CD4-positive, alpha-beta T cell (primary cell): Measurements from ENCODE around the gene CETN3. TPM values are rescaled to one million over a fixed set of nuclear protein-coding genes. Genes with fewer than 3 reads are reported as not detected.
"Not testable (repeated sequence)": the region's sequence is repeated elsewhere in the genome, so short reads cannot be mapped to it uniquely, and the experiment has no call there.

Experiments used
- ATAC-seq: fragments of 200-7000 bp; cut with Tn5 transposase; one replicate; pipeline ENCODE4 v1.10.0; 2022; ENCODE audit warnings: mild to moderate bottlenecking; ENCODE audit not compliant: poor library complexity
- CTCF ChIA-PET: fragments of 350-600 bp; sonication (Branson Sonifier 250); formaldehyde crosslinking; loops from one replicate; lab custom pipeline; 2021; ENCODE audit warnings: antibody characterized with exemption, inconsistent platforms; lab: Charles Lee
- POLR2A ChIA-PET: fragments of 350-600 bp; sonication (Branson Sonifier 250); formaldehyde crosslinking; loops from one replicate; lab custom pipeline; 2021; ENCODE audit warnings: antibody characterized with exemption, inconsistent platforms; lab: Charles Lee
- DNase-seq, 14 experiments: peaks; one replicate each; pipeline ENCODE4 v3.0.0-alpha.2; 2013 to 2020; ENCODE audit warnings: mixed read lengths in 2 of 14
- H3K27ac ChIP-seq, 2 donors: one replicate each; pipeline versions ENCODE4 v1.5.1 to v1.7.0; 2013; ENCODE audit warnings: low read length in 2 of 2, low read depth in 1 of 2, mild to moderate bottlenecking in 1 of 2
- H3K27me3 ChIP-seq, 2 experiments: 1 replicate in 1 of 2; 2 replicates in 1 of 2; pipeline versions ENCODE4 v1.6.1 to v1.7.0; 2013; ENCODE audit warnings: low read length in 2 of 2, control low read depth in 1 of 2, mild to moderate bottlenecking in 1 of 2, moderate library complexity in 1 of 2; ENCODE audit not compliant: insufficient read depth in 2 of 2, control insufficient read depth in 1 of 2
- H3K36me3 ChIP-seq: one replicate; pipeline ENCODE4 v1.6.1; 2013; ENCODE audit warnings: low read length, control low read depth; ENCODE audit not compliant: insufficient read depth
- H3K4me1 ChIP-seq: one replicate; pipeline ENCODE4 v1.6.1; 2013; ENCODE audit warnings: low read length, control low read depth; ENCODE audit not compliant: insufficient read depth
- H3K4me3 ChIP-seq: one replicate; pipeline ENCODE4 v1.5.1; 2013; ENCODE audit warnings: mild to moderate bottlenecking, low read length, moderate library complexity
- H3K9me3 ChIP-seq, 2 experiments: 1 replicate in 1 of 2; 2 replicates in 1 of 2; pipeline versions ENCODE4 v1.6.1 to v1.7.0; 2013; ENCODE audit warnings: low read length in 2 of 2, mild to moderate bottlenecking in 2 of 2, control low read depth in 1 of 2, moderate library complexity in 1 of 2; ENCODE audit not compliant: control insufficient read depth in 1 of 2, insufficient read depth in 1 of 2
- H3K27ac Mint-ChIP-seq: one replicate; pipeline ENCODE4 v1.8.0; 2020; ENCODE audit warnings: mixed read lengths
- H3K27me3 Mint-ChIP-seq: one replicate; pipeline ENCODE4 v1.8.0; 2021; ENCODE audit warnings: mixed read lengths
- H3K36me3 Mint-ChIP-seq: one replicate; pipeline ENCODE4 v1.8.0; 2021; ENCODE audit warnings: low read depth, mixed read lengths
- H3K4me1 Mint-ChIP-seq: one replicate; pipeline ENCODE4 v1.8.0; 2021; ENCODE audit warnings: low read depth, mixed read lengths
- H3K4me3 Mint-ChIP-seq: one replicate; pipeline ENCODE4 v1.8.0; 2020; ENCODE audit warnings: mild to moderate bottlenecking, mixed read lengths
- H3K9me3 Mint-ChIP-seq: one replicate; pipeline ENCODE4 v1.8.0; 2020; ENCODE audit warnings: mixed read lengths
- intact Hi-C, 2 experiments: fragments of 100-400 bp; cut with DNase I in 1 of 2; cut with micrococcal nuclease in 1 of 2; formaldehyde crosslinking; loops; one replicate each; pipeline versions ENCODE4 v1.15.1 to v1.9.0; 2023 to 2025; cut with DNase I, micrococcal nuclease
- total RNA-seq, 174 experiments: library from RNA in 2 of 174; stranded (reverse) in 2 of 174; gene quantifications; one replicate each; pipeline ENCODE4 v1.2.3 and lab custom pipeline; 2021 to 2026
- TF ChIP-seq, protein P1 (sequence below): fragments of 200-600 bp; IDR thresholded peaks from one replicate; pipeline ENCODE4 v1.8.0; 2022; ENCODE audit warnings: antibody characterized with exemption, mild to moderate bottlenecking

Gene CETN3
- total RNA-seq, 2 experiments from 2014 or later, result 3.2 to 4.9 TPM

DNA sequence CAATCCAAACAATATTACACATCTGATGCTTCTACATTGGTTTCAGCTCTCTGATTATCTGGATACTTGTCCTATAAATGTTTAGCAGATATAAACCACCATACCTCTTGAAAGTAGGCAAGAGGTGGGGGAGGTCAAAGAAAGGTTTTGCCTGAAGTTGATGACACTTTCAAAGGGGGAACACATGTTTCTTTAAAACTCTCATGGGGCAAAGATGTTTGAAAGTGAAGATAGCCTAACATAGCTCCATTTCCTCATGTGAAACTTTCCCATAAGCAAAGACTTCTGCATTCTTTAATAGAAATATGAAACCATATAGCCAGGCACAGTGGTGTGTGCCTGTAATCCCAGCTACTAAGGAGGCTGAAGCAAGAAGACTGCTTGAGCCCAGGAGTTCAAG is 62.1 kb downstream of the CETN3 start:
- DNase-seq (no peak), ATAC-seq (no peak)
- TF ChIP-seq, protein P1, sequence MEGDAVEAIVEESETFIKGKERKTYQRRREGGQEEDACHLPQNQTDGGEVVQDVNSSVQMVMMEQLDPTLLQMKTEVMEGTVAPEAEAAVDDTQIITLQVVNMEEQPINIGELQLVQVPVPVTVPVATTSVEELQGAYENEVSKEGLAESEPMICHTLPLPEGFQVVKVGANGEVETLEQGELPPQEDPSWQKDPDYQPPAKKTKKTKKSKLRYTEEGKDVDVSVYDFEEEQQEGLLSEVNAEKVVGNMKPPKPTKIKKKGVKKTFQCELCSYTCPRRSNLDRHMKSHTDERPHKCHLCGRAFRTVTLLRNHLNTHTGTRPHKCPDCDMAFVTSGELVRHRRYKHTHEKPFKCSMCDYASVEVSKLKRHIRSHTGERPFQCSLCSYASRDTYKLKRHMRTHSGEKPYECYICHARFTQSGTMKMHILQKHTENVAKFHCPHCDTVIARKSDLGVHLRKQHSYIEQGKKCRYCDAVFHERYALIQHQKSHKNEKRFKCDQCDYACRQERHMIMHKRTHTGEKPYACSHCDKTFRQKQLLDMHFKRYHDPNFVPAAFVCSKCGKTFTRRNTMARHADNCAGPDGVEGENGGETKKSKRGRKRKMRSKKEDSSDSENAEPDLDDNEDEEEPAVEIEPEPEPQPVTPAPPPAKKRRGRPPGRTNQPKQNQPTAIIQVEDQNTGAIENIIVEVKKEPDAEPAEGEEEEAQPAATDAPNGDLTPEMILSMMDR, result no peak
- ChIA-PET CTCF (no interaction called here), POLR2A (no interaction called here)
- H3K27me3 ChIP-seq, result no peaks in the 10 kb centered on the region
- H3K27ac ChIP-seq, result no peak overlapping the region
- no peaks in the 10 kb centered on the region for H3K36me3 Mint-ChIP-seq
- H3K27ac Mint-ChIP-seq, result no peak overlapping the region
- no peaks in the 10 kb centered on the region for H3K9me3 ChIP-seq
- H3K4me1 ChIP-seq, result no peaks in the 10 kb centered on the region
- intact Hi-C loops, result no loop called here
- H3K9me3 Mint-ChIP-seq, result no peaks in the 10 kb centered on the region
- H3K4me3 Mint-ChIP-seq, result no peak overlapping the region
- H3K27me3 Mint-ChIP-seq, result peaks cover 47% of the 10 kb centered on the region
- no peak overlapping the region for H3K4me3 ChIP-seq
- H3K4me1 Mint-ChIP-seq, result no peaks in the 10 kb centered on the region
- no peaks in the 10 kb centered on the region for H3K36me3 ChIP-seq

DNA sequence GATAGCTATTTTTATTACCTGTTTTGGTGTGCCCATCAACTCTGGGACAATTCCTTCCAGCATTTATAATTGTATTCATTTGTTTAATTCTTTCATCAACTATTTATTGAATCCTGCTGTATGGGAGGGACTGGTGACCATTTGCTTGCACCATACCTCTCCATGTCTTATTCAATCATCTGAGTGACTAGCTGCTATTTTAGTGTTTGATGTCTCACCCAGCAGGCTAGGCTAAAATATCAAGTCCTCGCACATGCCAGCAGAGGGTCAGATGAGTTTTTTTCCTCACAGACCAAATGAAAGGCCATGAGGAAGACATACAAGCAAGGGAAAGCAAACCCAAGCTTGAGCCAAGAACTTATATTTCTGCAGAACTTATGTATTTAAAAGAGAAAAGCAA is 63.9 kb downstream of the CETN3 start:
- no peak overlapping the region for H3K27ac ChIP-seq
- no peaks in the 10 kb centered on the region for H3K36me3 Mint-ChIP-seq
- CTCF ChIA-PET, result interaction anchor here (0.8 kb wide), 1 partner anchor 10 kb away, joined by 3 read pairs; no protein-coding TSS in a partner anchor
- POLR2A ChIA-PET, result no interaction called here
- ATAC-seq, result no peak
- H3K36me3 ChIP-seq, result no peaks in the 10 kb centered on the region
- H3K4me1 ChIP-seq, result no peaks in the 10 kb centered on the region
- no peaks in the 10 kb centered on the region for H3K9me3 Mint-ChIP-seq
- intact Hi-C loops, result no loop called here
- no peaks in the 10 kb centered on the region for H3K27me3 ChIP-seq
- H3K4me1 Mint-ChIP-seq, result no peaks in the 10 kb centered on the region
- H3K27me3 Mint-ChIP-seq, result peaks cover 33% of the 10 kb centered on the region
- no peak for DNase-seq
- no peaks in the 10 kb centered on the region for H3K9me3 ChIP-seq
- H3K4me3 ChIP-seq, result no peak overlapping the region
- TF ChIP-seq, protein P1, result no peak
- H3K27ac Mint-ChIP-seq, result no peak overlapping the region
- no peak overlapping the region for H3K4me3 Mint-ChIP-seq

DNA sequence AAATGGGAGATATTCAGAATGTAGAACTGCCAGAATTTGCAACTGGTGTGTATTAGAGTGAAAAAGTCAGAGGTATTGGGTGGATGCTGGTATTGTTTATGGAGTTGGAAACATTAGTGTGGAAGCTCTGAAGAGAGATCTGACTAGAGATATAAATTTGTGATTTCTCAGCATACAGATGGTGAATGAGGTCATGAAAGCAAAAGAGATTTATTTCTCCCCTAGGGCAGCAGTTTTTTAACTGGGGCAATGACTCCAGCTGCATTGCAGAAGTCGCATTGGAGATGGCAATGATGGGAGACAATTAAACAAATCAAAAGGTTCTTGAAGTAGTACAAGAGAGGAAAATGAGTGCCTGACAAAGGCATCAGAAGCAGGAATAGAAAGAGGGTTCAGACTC is 64.9 kb downstream of the CETN3 start:
- no peaks in the 10 kb centered on the region for H3K9me3 Mint-ChIP-seq
- H3K4me1 Mint-ChIP-seq, result no peaks in the 10 kb centered on the region
- H3K4me3 Mint-ChIP-seq, result no peak overlapping the region
- Histone ChIP-seq H3K27ac (no peak overlapping the region), H3K4me1 (no peaks in the 10 kb centered on the region), H3K27me3 (no peaks in the 10 kb centered on the region), H3K4me3 (no peak overlapping the region), H3K36me3 (no peaks in the 10 kb centered on the region), H3K9me3 (no peaks in the 10 kb centered on the region)
- peaks cover 27% of the 10 kb centered on the region for H3K27me3 Mint-ChIP-seq
- ChIA-PET POLR2A (no interaction called here), CTCF (no interaction called here)
- H3K27ac Mint-ChIP-seq, result no peak overlapping the region
- H3K36me3 Mint-ChIP-seq, result no peaks in the 10 kb centered on the region
- DNase-seq (no peak), ATAC-seq (no peak)
- intact Hi-C loops, result no loop called here
- TF ChIP-seq, protein P1, result no peak

DNA sequence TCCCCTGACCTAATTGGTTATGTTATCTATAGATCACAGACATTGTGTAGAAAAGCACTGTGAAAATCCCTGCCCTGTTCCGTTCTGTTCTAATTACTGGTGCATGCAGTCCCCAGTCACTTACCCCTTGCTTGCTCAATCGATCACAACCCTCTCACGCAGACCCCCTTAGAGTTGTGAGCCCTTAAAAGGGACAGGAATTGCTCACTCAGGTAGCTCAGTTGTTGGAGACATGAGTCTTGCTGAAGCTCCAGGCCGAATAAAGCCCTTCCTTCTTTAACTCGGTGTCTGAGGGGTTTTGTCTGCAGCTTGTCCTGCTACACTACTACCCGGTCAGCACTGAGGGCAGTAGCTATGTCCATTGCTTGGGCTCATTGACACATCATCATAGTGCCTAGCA is 65.8 kb downstream of the CETN3 start:
- CTCF ChIA-PET, H3K4me1 Mint-ChIP-seq, H3K27ac ChIP-seq, ATAC-seq, intact Hi-C loops, H3K27me3 ChIP-seq, DNase-seq, H3K4me3 Mint-ChIP-seq, H3K9me3 Mint-ChIP-seq, H3K27ac Mint-ChIP-seq, POLR2A ChIA-PET, H3K4me3 ChIP-seq, H3K9me3 ChIP-seq, H3K36me3 Mint-ChIP-seq, H3K36me3 ChIP-seq, H3K4me1 ChIP-seq: not testable (repeated sequence)
- H3K27me3 Mint-ChIP-seq, result peaks cover 27% of the 10 kb centered on the region
